Measurements from ENCODE around the gene SOBP.

DNA sequence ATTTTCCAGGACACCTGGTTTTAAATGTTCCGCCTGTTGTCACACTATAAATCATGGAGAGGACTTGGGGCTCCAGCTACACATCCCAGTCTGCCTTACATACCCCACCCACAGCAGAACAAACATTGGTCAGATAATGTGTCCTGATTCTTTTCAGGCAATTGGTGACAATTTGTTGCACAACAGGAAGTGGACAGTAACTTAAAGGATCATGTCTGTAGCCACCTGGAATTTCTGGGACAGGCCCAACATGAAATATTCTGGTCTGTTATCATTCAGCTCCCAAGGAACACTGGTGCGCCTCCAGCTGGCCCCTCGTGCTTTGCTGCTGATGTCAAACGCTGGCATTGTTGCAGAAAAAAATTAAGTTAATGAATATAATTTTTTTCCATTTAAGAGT is 117.2 kb downstream of the SOBP start:
- TF ChIP-seq, protein P1, sequence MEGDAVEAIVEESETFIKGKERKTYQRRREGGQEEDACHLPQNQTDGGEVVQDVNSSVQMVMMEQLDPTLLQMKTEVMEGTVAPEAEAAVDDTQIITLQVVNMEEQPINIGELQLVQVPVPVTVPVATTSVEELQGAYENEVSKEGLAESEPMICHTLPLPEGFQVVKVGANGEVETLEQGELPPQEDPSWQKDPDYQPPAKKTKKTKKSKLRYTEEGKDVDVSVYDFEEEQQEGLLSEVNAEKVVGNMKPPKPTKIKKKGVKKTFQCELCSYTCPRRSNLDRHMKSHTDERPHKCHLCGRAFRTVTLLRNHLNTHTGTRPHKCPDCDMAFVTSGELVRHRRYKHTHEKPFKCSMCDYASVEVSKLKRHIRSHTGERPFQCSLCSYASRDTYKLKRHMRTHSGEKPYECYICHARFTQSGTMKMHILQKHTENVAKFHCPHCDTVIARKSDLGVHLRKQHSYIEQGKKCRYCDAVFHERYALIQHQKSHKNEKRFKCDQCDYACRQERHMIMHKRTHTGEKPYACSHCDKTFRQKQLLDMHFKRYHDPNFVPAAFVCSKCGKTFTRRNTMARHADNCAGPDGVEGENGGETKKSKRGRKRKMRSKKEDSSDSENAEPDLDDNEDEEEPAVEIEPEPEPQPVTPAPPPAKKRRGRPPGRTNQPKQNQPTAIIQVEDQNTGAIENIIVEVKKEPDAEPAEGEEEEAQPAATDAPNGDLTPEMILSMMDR (IDR thresholded peaks at IDR 0.05 in 4 of 5, conservative IDR thresholded peaks at IDR 0.05 in 1 of 5), result no peak
- no peak for TF ChIP-seq POLR2A (IDR thresholded peaks at IDR 0.05)

Measured in gastrocnemius medialis (tissue), 4 donors.